Gastrocnemius medialis (tissue), 4 donors: ENCODE measurements around the gene CALU.

ENCODE experiments used
- CTCF ChIP-seq, 5 experiments: fragments of 450-650 bp in 3 of 5; fragments of 200-600 bp in 2 of 5; sonication (generic) in 2 of 5; IDR thresholded peaks in 4 of 5; conservative IDR thresholded peaks in 1 of 5; 1 replicate in 4 of 5; 2 replicates in 1 of 5; pipeline ENCODE4 v1.5.1; 2016 to 2019; ENCODE audit warnings: antibody characterized with exemption in 5 of 5, mild to moderate bottlenecking in 3 of 5, moderate library complexity in 3 of 5
- POLR2A ChIP-seq, 2 donors: fragments of 450-650 bp; IDR thresholded peaks; one replicate each; pipeline ENCODE4 v1.6.1; 2017; ENCODE audit warnings: antibody characterized with exemption in 2 of 2, mild to moderate bottlenecking in 2 of 2, moderate library complexity in 2 of 2

- TF ChIP-seq CTCF (IDR thresholded peaks at IDR 0.05 in 4 of 5, conservative IDR thresholded peaks at IDR 0.05 in 1 of 5) (no peak), POLR2A (IDR thresholded peaks at IDR 0.05) (no peak)
These were observed 37.9 kb upstream of the CALU start for GRCh38 chr7:128701062-128701785.
